Loucy (cell line): ENCODE measurements around the gene FBN1.

Experiments
- H2AFZ ChIP-seq: fragments of 200-600 bp; sonication (generic); 2 replicates; pipeline ENCODE4 v1.6.0; 2016; ENCODE audit warnings: antibody characterized with exemption, mild to moderate bottlenecking, low read length, moderate library complexity
- H3F3A ChIP-seq: fragments of 200-600 bp; 2 replicates; pipeline ENCODE4 v1.6.0; 2016; ENCODE audit warnings: antibody characterized with exemption, low read depth, mild to moderate bottlenecking
- H3K27me3 ChIP-seq: fragments of 200-600 bp; sonication (generic); 2 replicates; pipeline ENCODE4 v1.6.1; 2014; ENCODE audit warnings: low read length, mild to moderate bottlenecking; ENCODE audit not compliant: insufficient read depth, poor library complexity, severe bottlenecking
- H3K36me3 ChIP-seq: fragments of 200-600 bp; sonication (generic); 2 replicates; pipeline ENCODE4 v1.6.1; 2016; ENCODE audit warnings: low read length; ENCODE audit not compliant: insufficient read depth
- H3K4me1 ChIP-seq: fragments of 200-600 bp; sonication (generic); 2 replicates; pipeline ENCODE4 v1.5.1; 2014; ENCODE audit warnings: low read length, mild to moderate bottlenecking; ENCODE audit not compliant: insufficient read depth, poor library complexity, severe bottlenecking
- H3K4me2 ChIP-seq: fragments of 200-600 bp; sonication (generic); 2 replicates; pipeline ENCODE4 v1.6.0; 2014; ENCODE audit warnings: antibody characterized with exemption, low read length, low read depth, mild to moderate bottlenecking; ENCODE audit not compliant: poor library complexity, severe bottlenecking
- H3K4me3 ChIP-seq: fragments of 200-600 bp; sonication (generic); 2 replicates; pipeline ENCODE4 v1.5.1; 2014; ENCODE audit warnings: low read length, mild to moderate bottlenecking, mixed read lengths; ENCODE audit not compliant: poor library complexity, severe bottlenecking
- H3K79me2 ChIP-seq: fragments of 200-600 bp; sonication (generic); 2 replicates; pipeline ENCODE4 v1.6.1; 2014; ENCODE audit warnings: low read length; ENCODE audit not compliant: insufficient read depth
- H3K9ac ChIP-seq: fragments of 200-600 bp; sonication (generic); 2 replicates; pipeline ENCODE4 v1.6.0; 2014; ENCODE audit warnings: mild to moderate bottlenecking, low read depth, low read length, moderate library complexity; ENCODE audit not compliant: poor library complexity, severe bottlenecking
- H3K9me2 ChIP-seq: fragments of 200-600 bp; sonication (generic); replicated peaks from 2 replicates; pipeline ENCODE4 v1.6.1; 2016; ENCODE audit warnings: low read depth, low read length, mixed read lengths
- H3K9me3 ChIP-seq: fragments of 200-600 bp; sonication (generic); 2 replicates; pipeline ENCODE4 v1.6.1; 2014; ENCODE audit warnings: mild to moderate bottlenecking, antibody characterized with exemption, low read length, low read depth; ENCODE audit not compliant: insufficient read depth
- H4K20me1 ChIP-seq: fragments of 200-600 bp; sonication (generic); 2 replicates; pipeline ENCODE4 v1.6.0; 2014; ENCODE audit warnings: antibody characterized with exemption, low read length, mild to moderate bottlenecking; ENCODE audit not compliant: insufficient read depth, poor library complexity, severe bottlenecking
- CTCF ChIP-seq: fragments of 200-600 bp; sonication (generic); conservative IDR thresholded peaks from 2 replicates; pipeline ENCODE4 v1.5.1; 2014; ENCODE audit warnings: mild to moderate bottlenecking, antibody characterized with exemption, low read length
- EZH2phosphoT487 ChIP-seq: fragments of 200-600 bp; IDR thresholded peaks from 2 replicates; pipeline ENCODE4 v1.6.1; 2018; ENCODE audit warnings: antibody characterized with exemption, mild to moderate bottlenecking, moderate library complexity, borderline replicate concordance

The FBN1 gene

GRCh38 chr15:48671103-48672022 is 25.9 kb upstream of the FBN1 start:
- H3K9me3 ChIP-seq, result no peaks in the 10 kb centered on the region
- H3K4me3 ChIP-seq, result no peak overlapping the region
- H3K9ac ChIP-seq, result no peak overlapping the region
- no peaks in the 10 kb centered on the region for H3K27me3 ChIP-seq
- no peaks in the 10 kb centered on the region for H3K9me2 ChIP-seq
- H3K4me1 ChIP-seq, result no peaks in the 10 kb centered on the region
- H2AFZ ChIP-seq, result no peak overlapping the region
- H3K36me3 ChIP-seq, result no peaks in the 10 kb centered on the region
- no peaks in the 10 kb centered on the region for H3K79me2 ChIP-seq
- H4K20me1 ChIP-seq, result no peaks in the 10 kb centered on the region
- TF ChIP-seq EZH2phosphoT487, result no peak
- TF ChIP-seq CTCF, result no peak
- H3F3A ChIP-seq, result no peaks in the 10 kb centered on the region
- H3K4me2 ChIP-seq, result no peak overlapping the region

GRCh38 chr15:48667701-48668100 is 22.2 kb upstream of the FBN1 start:
- no peaks in the 10 kb centered on the region for H3K9me2 ChIP-seq
- no peaks in the 10 kb centered on the region for H3K36me3 ChIP-seq
- H3K4me2 ChIP-seq, result no peak overlapping the region
- no peak overlapping the region for H3K4me3 ChIP-seq
- no peaks in the 10 kb centered on the region for H3K9me3 ChIP-seq
- H3K9ac ChIP-seq, result no peak overlapping the region
- no peaks in the 10 kb centered on the region for H3K79me2 ChIP-seq
- H3K27me3 ChIP-seq, result no peaks in the 10 kb centered on the region
- H4K20me1 ChIP-seq, result no peaks in the 10 kb centered on the region
- no peak overlapping the region for H2AFZ ChIP-seq
- H3F3A ChIP-seq, result no peaks in the 10 kb centered on the region
- no peak for TF ChIP-seq EZH2phosphoT487
- TF ChIP-seq CTCF, result no peak
- H3K4me1 ChIP-seq, result no peaks in the 10 kb centered on the region

- Histone ChIP-seq H3F3A (no peaks in the 10 kb centered on the region), H2AFZ (no peak overlapping the region), H3K79me2 (no peaks in the 10 kb centered on the region), H4K20me1 (no peaks in the 10 kb centered on the region), H3K9me3 (no peaks in the 10 kb centered on the region), H3K4me2 (no peak overlapping the region), H3K4me1 (no peaks in the 10 kb centered on the region), H3K9me2 (no peaks in the 10 kb centered on the region), H3K9ac (no peak overlapping the region), H3K4me3 (no peak overlapping the region), H3K27me3 (no peaks in the 10 kb centered on the region), H3K36me3 (no peaks in the 10 kb centered on the region)
- TF ChIP-seq EZH2phosphoT487 (no peak), CTCF (no peak)
These were observed 18.9 kb upstream of the FBN1 start for GRCh38 chr15:48664436-48664835.
